GM19438 (cell line): ENCODE data around the gene CHMP4A.

Experiments used
- ATAC-seq: cut with Tn5 transposase; IDR thresholded peaks from one replicate; pipeline ENCODE4 v1.9.1; 2021; ENCODE audit warnings: low read depth; ENCODE audit not compliant: unreplicated experiment

CHMP4A gene

GRCh38 chr14:24160499-24160849 is 52.8 kb downstream of the CHMP4A start:
- no peak for ATAC-seq

- ATAC-seq = no peak
Measured at GRCh38 chr14:24159777-24160498, 53.4 kb downstream of the CHMP4A start.
